NT2/D1 (cell line): ENCODE results near the gene FBXW8.

Source experiments
- SUZ12 ChIP-seq: IDR thresholded peaks from 2 replicates; pipeline ENCODE4 v1.6.1; 2011; ENCODE audit not compliant: insufficient read length, insufficient read depth; ENCODE audit errors: extremely low read depth
- YY1 ChIP-seq: IDR thresholded peaks from 2 replicates; pipeline ENCODE4 v1.6.1; 2011; ENCODE audit not compliant: insufficient read length, insufficient read depth

GRCh38 chr12:116910280-116910644, 488 bp upstream of the FBXW8 start:
- TF ChIP-seq YY1 (no peak), SUZ12 (no peak)
